Stimulated activated naive CD4-positive, alpha-beta T cell treated with Interleukin-2 at 50 U/mL for 16 hours (primary cell): ENCODE data around the gene BTF3L4.
"Not testable (repeated sequence)": the region's sequence is repeated elsewhere in the genome, so short reads cannot be mapped to it uniquely, and the experiment has no call there.

Source experiments
- DNase-seq: peaks from one replicate; lab custom pipeline; 2025; lab: John Stamatoyannopoulos, UW

Gene BTF3L4

GRCh38 chr1:52056163-52056936 is at the start of gene BTF3L4:
TSS of gene BTF3L4 (plus strand) at chr1:52056295. CDS start at chr1:52059848, 3,553 bp downstream.
- DNase-seq = peak; percentile 95

GRCh38 chr1:52007215-52008002 is 48.7 kb upstream of the BTF3L4 start:
- DNase-seq = no peak

- no peak for DNase-seq
These were observed 47.9 kb upstream of the BTF3L4 start for GRCh38 chr1:52008071-52008809.

GRCh38 chr1:52022133-52022532 is 34.0 kb upstream of the BTF3L4 start:
- DNase-seq = no peak

GRCh38 chr1:52026278-52026677 is 29.8 kb upstream of the BTF3L4 start:
- no peak for DNase-seq

GRCh38 chr1:52028328-52028727 is 27.8 kb upstream of the BTF3L4 start:
- no peak for DNase-seq

GRCh38 chr1:52028839-52029238 is 27.3 kb upstream of the BTF3L4 start:
- DNase-seq = not testable (repeated sequence)

- DNase-seq = no peak
These were observed 23.8 kb upstream of the BTF3L4 start for GRCh38 chr1:52032124-52032784.

GRCh38 chr1:52032785-52033131 is 23.3 kb upstream of the BTF3L4 start:
- no peak for DNase-seq

GRCh38 chr1:52033190-52034049 is 22.7 kb upstream of the BTF3L4 start, which contains the start of gene KTI12:
TSS of gene KTI12 (minus strand) at chr1:52033810. CDS start at chr1:52033761, 49 bp downstream.
- peak; percentile 84 for DNase-seq

GRCh38 chr1:52034050-52034384 is 22.1 kb upstream of the BTF3L4 start:
- no peak for DNase-seq

GRCh38 chr1:52037402-52037814 is 18.7 kb upstream of the BTF3L4 start:
- no peak for DNase-seq

- DNase-seq = no peak
These were observed 18.2 kb upstream of the BTF3L4 start for GRCh38 chr1:52037909-52038308.

- DNase-seq = no peak
These were observed 14.4 kb upstream of the BTF3L4 start for GRCh38 chr1:52041551-52042185.

GRCh38 chr1:52045236-52045635 is 10.9 kb upstream of the BTF3L4 start:
- no peak for DNase-seq

- not testable (repeated sequence) for DNase-seq
These were observed 10.4 kb upstream of the BTF3L4 start for GRCh38 chr1:52045666-52046195.

- DNase-seq = not testable (repeated sequence)
These were observed 6.8 kb upstream of the BTF3L4 start for GRCh38 chr1:52049337-52049736.

GRCh38 chr1:52053862-52054261 is 2.2 kb upstream of the BTF3L4 start:
- no peak for DNase-seq

- DNase-seq = no peak
These were observed 1.5 kb upstream of the BTF3L4 start for GRCh38 chr1:52054496-52055065.
